Astrocyte of the cerebellum (primary cell): ENCODE results near the gene HIVEP3.

Source experiments
- DNase-seq: peaks from one replicate; pipeline ENCODE4 v3.0.0-alpha.2; 2011; ENCODE audit warnings: low read depth
- H3K4me3 ChIP-seq: 2 replicates; pipeline ENCODE4 v1.5.1; 2011; ENCODE audit warnings: mild to moderate bottlenecking, low read depth, low read length, moderate library complexity
- in situ Hi-C: cut with HindIII; loops from 2 replicates; pipeline ENCODE4 v1.10.0; 2017; ENCODE audit warnings: low sequenced_read_pairs
- TF ChIP-seq, protein P1 (sequence below): IDR thresholded peaks from 2 replicates; pipeline ENCODE4 v1.5.1; 2012; ENCODE audit warnings: low read length, low read depth, moderate library complexity, mild to moderate bottlenecking; ENCODE audit errors: missing control alignments

HIVEP3 gene

DNA sequence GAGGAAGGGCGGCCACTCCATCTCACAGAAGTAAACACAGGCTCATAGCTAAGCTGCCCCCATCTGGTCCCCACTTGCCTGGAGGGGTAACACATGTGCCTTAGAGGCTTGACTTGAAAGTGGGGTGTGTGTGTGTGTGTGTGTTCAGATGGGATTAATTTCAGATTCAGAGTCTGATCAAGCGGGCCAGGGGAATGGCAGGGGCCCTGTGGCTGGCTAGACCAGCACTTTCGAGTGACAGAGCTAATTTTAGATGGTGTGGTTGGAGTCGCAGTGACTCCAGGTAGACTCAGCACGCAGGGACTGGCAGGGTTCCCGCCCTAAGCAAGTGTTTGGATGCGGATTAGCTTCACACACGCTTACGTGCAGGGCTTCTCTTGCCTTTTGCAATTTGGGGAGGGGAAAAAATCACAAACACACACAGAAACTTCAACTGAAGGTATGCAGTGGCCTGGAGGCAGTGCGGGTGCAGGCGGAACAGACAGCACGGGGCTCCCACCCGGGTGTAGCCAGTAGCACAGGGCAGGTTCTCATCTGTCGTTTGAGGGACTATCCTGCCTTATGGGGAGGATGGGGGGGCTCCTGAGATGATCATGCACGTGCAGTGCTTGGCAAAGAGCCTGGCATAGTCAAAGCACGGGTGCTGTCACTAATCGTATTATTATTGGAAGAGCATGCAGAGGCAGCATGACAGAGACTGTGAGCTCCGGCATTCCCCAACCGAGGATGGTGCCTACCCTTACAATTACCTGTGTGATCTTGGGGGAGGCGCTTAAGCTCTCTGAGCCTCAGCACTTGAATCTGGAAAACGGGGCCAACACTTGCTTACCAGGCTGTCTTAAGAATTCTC lies 435.5 kb downstream of the HIVEP3 start:
- in situ Hi-C loops, result no loop called here
- no peak overlapping the region for H3K4me3 ChIP-seq
- TF ChIP-seq, protein P1, sequence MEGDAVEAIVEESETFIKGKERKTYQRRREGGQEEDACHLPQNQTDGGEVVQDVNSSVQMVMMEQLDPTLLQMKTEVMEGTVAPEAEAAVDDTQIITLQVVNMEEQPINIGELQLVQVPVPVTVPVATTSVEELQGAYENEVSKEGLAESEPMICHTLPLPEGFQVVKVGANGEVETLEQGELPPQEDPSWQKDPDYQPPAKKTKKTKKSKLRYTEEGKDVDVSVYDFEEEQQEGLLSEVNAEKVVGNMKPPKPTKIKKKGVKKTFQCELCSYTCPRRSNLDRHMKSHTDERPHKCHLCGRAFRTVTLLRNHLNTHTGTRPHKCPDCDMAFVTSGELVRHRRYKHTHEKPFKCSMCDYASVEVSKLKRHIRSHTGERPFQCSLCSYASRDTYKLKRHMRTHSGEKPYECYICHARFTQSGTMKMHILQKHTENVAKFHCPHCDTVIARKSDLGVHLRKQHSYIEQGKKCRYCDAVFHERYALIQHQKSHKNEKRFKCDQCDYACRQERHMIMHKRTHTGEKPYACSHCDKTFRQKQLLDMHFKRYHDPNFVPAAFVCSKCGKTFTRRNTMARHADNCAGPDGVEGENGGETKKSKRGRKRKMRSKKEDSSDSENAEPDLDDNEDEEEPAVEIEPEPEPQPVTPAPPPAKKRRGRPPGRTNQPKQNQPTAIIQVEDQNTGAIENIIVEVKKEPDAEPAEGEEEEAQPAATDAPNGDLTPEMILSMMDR, result no peak
- DNase-seq, result no peak

DNA sequence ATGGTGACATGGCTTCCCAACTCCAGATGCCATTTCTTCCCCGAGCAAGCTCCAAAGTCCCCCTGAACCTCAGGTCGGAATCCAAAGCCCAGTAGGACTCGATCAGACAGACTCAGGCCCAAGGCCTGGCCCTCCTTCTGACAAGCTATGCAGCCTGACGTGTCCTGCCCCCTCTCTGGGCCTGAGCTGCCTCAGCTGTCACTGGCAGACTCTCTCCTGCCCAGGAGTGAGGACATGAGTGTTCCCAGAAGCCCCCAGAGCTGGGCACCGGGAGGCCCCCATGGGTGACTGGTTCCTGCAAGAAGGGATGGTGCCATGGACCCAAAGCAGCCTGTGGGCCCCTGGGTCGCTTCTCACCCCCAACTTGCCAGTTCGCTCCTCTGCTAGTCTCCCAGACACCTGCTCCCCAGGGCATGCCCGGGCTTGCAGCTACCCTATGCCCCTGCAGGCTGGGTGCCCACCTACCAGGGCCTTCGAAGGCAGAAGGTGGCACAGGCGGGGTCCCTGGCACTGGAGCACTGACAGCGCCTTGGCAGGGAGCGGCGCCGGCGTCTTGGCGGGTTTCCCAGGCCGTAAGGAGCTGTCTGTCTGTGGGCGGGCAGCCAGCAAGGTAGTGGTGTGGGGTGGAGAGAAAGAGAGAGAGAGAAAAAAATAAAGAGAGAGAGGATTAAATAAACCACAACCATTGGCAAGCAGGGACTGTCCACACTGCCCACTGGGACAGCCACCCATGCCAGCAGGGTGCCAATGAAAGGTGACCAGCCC lies 436.5 kb downstream of the HIVEP3 start:
- TF ChIP-seq, protein P1, result no peak
- in situ Hi-C loops, result no loop called here
- H3K4me3 ChIP-seq, result no peak overlapping the region
- DNase-seq, result no peak

DNA sequence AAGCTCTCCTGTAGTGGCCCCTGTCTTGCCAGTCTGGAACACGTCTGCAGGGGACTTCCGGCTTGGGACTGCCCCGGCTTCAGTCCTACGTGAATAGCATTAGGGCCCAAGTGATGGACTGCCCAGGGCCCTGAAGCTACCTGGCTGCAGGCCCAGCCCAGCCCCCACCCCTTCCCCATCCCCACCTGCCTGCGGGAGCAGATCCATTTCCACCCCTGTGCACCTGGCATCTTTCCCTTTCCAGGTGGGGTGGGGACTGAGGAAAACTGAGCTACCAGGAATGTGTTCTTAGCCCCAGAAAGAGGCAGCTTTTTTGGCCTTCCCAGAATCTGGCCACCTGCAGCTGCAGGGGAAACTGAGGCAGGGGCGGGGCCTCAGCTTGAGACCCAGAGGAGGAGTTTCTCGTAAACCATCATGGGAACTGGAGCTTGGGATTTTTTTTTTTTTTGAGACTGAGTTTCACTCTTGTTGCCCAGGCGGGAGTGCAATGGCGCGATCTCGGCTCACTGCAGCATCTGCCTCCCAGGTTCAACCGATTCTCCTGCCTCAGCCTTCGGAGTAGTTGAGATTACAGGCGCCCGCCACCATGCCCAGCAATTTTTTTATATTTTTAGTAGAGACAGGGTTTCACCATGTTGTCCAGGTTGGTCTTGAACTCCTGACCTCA lies 437.5 kb downstream of the HIVEP3 start:
- TF ChIP-seq, protein P1, result no peak
- no peak overlapping the region for H3K4me3 ChIP-seq
- no peak for DNase-seq
- in situ Hi-C loops, result no loop called here

- in situ Hi-C loops, result no loop called here
- TF ChIP-seq, protein P1, result no peak
- H3K4me3 ChIP-seq, result no peak overlapping the region
- no peak for DNase-seq
These were observed 438.3 kb downstream of the HIVEP3 start for GRCh38 chr1:41480204-41481108.

DNA sequence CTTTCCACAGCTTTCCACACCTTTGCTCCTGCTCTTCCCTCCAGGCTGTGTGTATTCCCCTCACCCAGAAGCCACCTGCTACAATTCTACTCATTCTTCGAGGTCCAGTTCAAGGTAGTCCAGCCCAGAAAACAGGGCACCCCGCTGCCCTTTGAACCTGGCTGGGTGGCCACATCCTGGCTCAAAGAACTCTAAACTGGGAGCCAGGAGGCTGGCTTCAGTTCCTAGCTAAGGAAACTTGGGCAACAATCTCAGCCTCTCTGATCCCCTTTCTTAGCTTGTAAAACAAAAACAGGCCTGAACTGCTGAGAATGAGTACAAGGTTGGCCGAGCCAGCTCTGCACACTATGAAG lies 438.9 kb downstream of the HIVEP3 start:
- in situ Hi-C loops, result no loop called here
- TF ChIP-seq, protein P1, result no peak
- no peak for DNase-seq
- no peak overlapping the region for H3K4me3 ChIP-seq
